HG02678 (cell line): ENCODE measurements around the gene PLEKHM3.
A peak's percentile ranks its signal among the peaks of the same experiment; 100 is the strongest.

Experiments used
- ATAC-seq: cut with Tn5 transposase; IDR thresholded peaks from one replicate; pipeline ENCODE4 v1.9.1; 2021; ENCODE audit warnings: mild to moderate bottlenecking, moderate library complexity; ENCODE audit not compliant: unreplicated experiment

The PLEKHM3 gene

DNA sequence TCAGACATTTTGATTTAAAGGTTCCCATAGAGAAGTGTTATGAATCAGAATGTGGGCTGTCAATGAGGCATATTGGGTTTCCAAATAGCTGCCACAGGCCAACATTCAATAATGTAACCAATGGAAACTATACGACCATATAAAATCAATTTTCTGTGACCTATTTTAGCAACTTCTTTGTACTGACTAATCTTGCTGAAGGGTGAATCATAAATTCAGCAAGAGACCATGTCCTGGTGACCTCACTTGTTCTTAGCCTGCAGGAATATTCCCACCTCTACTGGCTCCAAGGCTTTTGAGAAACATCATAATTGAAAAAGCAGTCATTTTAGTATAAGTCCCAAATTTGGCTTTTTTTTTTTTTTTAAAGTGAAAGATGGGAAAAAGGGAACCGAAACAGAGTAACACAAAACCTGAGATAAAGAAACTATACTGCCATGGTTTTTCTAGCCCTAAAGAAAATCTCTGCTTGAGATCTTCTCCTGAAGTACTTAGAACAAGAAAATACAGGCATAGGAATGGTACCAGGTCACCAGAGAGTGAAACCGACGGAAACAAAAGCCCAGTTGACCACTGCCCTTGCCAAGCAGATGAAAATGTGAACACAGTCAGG lies 32.1 kb downstream of the PLEKHM3 start:
- ATAC-seq: peak; percentile 56

GRCh38 chr2:207991944-207992343 lies 33.4 kb downstream of the PLEKHM3 start:
- ATAC-seq: no peak

GRCh38 chr2:207990784-207991183 lies 34.5 kb downstream of the PLEKHM3 start:
- no peak for ATAC-seq

DNA sequence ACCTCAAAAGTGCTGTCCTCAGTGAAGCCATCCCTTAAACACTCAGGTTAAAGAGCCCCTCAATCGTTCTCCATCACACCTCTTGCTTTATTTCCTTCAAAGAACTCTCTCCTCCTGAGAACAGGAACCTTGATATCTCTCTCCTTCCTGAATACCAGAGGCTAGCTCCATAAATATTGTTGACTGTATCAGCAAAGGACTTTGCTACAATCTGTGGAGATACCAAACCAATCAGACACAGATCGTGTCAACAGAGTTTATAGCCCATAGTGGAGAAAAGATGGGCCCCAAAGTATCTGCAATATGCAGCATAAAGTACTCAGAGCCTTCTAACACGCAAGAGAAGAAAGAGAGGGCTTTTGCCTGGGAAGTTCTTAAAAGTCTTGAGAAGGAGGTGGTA lies 36.4 kb downstream of the PLEKHM3 start:
- no peak for ATAC-seq

DNA sequence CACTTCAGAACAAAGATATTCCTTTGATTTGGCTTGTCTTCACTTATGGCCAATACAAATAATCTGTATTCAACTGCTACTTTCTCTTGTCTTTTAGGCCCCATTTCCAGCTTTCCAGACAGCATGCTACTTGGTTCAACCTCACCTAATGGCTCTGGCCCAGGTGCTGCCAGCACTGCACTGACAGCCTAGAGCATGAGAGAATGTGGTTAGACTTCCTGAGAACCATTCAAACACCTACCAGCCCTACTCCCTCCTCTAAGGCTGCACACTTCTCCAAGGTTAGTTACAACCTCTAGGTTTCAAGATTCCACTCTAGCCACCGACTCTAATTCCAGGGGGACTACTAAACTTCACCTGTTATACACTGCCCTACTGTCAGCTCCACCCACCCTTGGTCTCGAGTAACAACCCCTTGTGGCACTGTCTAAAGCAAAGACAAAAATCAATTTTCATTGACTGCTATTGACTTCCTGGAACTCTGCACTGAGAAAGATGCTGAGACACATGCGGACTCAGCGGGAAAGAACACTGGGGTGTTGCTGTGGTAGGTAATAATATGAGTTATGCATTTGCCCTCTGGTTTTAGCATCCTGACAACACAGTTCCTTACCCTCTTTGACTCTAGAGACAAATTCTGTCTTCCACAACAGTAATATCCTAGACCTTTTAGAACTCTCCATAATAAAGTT lies 38.2 kb downstream of the PLEKHM3 start:
- ATAC-seq: no peak

DNA sequence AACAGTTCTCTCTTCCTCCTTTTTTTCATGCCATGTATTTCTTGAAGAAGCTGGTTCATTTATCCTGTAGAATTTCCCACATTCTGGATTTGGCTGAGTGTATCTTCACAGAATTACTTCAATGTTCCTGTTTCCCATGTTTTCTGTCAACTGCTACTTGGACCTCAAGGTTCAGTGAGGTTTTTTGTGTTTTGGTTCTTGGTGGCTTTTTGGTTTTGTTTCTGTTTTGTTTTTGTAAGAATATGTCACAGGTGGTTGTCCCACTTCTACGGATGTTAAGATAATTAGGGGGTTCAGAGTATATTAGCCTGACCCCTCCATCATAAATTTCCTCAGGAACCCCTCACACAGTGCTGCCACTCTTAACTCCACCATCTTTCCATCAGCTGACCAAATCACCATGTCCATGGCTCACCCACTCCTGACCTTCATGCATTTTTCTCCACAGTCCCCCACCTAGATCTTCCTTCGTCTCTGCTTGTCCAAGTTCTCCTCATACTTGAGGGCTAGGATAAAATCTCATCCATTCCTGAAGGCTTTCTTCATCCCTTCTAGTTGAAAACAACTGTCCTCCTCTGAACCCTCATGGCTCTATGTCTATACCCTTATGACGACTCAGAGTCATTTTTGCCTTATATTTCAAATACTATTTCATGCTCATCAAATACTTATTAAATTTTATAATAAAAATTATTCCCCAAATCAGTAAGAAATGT lies 40.4 kb downstream of the PLEKHM3 start:
- ATAC-seq: no peak

- ATAC-seq: peak; percentile 72
These were observed 41.7 kb downstream of the PLEKHM3 start for GRCh38 chr2:207983641-207984042.

DNA sequence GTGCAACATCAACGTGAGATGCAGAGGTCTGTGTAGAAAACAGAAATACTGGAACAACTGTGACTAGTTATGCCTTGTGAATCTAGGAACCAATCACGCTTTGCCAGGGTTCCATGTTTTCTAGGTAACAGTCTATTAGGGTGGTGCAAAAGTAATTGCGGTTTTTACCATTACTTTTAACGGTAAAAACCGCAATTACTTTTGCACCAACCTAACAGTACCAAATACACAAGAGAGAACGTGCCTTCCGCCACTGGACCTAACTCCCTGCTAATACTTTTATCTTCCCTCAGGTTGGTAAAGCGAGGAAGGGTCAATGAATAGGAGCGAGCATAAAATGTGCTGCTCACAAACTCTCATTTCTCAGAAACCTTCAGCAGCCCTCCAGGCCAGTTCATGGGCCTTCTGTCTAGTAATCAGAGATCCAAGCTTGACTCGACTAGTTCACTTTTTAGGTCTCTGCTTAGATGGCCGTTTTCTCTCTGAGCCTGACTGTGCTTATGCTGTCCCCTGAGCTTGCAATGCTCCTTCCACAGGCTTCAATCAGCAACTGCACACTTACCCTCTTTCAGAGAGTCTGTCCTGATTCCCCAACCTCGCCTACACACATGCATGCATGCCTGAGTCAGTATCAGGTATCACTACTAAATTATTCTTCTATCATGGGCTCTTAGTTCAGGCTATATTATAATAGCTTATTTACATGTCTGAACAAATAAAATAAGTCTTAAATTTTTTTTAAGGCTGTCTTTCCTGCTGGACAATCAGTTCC lies 47.0 kb downstream of the PLEKHM3 start:
- ATAC-seq: no peak

DNA sequence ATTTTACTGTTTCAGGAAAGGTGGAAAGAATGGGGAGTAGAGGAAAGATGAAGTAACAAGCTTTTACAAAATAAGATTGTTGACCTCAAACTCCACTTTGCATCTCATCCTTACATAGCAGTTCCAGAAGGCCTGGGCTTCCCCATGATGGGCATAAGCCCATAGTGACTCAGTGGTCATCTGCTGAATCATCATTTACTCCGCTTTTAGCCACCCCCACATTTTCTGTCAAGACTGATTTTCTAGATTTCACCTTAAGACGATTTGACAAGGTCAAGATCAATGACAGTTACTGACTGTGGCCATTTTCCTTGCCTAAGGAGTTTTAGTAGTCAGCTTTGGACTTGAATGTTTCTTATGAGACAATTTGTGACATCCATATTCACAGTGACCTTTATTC lies 49.4 kb downstream of the PLEKHM3 start:
- no peak for ATAC-seq

- no peak for ATAC-seq
These were observed 51.1 kb downstream of the PLEKHM3 start for GRCh38 chr2:207974216-207974605.

DNA sequence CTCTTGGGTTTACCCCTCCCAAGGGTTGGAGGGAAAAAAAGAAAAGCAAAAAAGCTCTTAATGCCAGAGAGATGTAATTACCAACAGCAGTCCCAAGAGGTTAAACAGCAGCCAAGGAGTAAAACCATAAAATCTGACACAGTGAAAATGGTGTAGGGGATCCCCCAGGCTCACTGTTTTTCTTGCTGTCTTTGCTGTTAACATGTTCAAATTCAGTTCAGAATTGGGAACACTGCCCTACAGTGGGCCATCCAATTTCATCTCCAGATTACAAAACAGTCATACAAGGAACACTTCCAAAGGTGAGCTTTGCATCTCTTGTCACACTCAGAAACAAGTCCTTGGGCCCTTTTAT lies 54.5 kb downstream of the PLEKHM3 start:
- no peak for ATAC-seq

- ATAC-seq: no peak
These were observed 55.0 kb downstream of the PLEKHM3 start for GRCh38 chr2:207970147-207970825.

DNA sequence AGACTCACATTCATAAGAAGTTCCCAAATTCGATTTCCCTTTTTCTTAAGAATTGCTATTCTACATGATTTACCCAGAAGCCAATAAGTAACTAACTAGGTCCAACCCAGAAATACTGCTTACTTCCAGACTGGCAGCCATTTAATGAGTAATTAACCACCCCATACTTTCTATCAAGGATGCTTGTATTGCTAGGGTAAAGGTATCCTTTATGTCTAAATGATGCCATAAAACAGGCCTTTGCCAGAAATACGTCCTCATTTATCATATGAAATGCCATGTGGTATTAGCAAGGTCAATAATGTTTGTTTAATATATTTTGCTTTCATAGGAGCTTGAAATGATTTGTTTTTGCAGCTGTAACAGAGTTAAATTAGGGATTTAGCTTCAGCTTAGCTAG lies 56.1 kb downstream of the PLEKHM3 start:
- no peak for ATAC-seq

DNA sequence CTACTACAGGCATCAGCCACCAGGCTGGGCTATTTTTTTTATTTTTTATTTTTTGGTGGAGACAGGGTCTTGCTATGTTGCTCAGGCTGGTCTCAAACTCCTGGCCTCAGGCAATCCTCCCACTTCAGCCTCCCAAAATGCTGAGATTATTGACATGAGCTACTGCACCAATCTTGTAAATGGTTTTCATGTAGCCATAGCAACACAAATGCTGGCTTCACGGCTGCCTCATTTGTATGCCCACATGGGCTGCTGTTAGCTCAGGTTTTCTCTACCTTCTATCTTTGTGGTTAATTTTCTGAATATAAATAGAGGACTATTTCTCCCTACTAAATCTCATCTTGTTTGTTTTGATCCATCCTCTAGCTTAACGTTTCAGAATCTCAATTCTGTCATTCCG lies 58.2 kb downstream of the PLEKHM3 start:
- no peak for ATAC-seq

DNA sequence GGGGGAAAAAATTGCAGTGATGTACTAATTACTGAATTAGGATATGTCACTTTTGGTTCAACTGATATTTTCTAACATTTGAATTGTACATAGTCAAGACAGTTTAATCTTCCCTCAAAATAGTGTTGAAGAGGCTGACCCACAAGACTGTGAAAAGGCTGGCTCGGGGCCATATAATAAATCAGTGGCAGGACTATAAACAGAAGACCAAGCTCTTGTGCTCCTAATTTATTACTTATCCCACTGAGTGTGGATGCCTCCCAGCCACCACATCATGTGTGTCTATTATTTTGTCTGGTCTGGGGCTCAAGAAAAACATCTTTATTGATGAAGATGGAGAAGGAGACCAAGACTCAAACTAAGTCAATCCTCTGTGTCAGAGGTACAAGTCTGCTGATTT lies 64.4 kb downstream of the PLEKHM3 start:
- no peak for ATAC-seq

DNA sequence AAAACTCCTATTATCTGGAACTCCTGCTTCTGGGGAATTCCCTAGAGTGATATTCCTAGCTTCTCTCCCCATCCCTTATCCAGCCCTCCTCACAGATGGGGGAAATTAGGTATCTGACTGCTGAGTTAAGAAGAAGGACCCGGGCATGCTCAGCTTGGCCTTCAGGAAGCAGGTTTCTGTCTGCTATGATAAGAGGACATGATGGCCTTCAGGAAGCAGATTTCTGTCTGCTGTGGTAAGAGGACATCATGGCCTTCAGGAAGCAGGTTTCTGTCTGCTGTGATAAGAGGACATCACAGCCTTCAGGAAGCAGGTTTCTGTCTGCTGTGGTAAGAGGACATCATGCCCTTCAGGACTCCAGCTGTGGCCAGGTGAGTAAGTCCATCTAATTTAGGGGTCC lies 65.2 kb downstream of the PLEKHM3 start:
- no peak for ATAC-seq

- no peak for ATAC-seq
These were observed 68.6 kb downstream of the PLEKHM3 start for GRCh38 chr2:207956771-207957170.

DNA sequence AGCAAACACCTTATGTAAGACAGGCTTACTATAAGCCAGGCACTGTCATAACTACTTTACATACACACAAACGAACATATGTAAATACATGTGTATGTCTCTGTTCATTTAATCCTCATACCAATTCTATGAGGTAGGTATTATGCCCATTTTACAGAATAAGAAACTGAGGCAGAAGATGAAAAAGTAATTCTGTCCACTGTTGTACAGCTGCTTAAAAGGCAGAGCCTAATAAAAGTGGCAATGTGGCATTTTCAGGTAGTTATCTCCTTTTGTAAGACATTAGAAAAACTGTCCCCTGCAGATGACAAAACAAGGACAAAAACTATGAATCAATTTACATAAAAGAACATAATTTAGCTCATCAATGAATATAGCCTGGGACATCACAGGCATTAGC lies 69.9 kb downstream of the PLEKHM3 start:
- ATAC-seq: no peak

- no peak for ATAC-seq
These were observed 72.0 kb downstream of the PLEKHM3 start for GRCh38 chr2:207953354-207953753.

DNA sequence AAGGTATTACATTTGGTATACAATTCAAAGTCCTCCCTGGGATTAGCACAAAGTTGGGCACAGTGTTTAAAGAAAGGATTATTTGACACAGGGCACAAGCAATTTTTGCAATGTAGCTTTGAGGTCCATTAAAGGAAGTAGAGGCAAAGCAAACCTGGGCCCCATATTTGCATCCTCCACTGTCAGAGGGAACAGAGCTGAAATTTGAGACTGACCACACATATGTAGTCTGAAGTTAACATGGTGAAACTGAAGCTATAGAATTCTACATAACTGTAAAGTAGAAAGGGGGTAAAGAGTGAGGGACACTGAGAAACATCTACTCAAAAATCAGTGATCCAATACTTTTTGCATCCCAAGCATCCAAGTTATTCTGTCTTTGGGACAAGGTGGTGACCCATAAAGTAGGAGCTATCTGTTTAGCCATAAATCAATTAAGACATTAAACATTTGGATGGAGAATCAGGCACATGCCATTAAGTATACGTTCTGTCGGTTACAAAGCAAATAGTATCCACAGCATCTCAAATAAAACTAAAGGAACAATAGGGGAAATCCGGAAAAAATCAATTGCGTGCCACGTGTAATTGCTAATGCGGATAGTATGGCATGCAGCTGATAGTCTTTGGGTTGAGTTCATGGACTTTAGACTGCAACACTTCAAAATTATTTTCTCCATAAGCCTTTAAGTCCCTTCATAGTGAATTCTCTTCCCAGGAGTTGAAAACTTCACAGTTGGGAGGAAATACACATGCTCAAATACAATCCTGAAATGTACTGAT lies 72.6 kb downstream of the PLEKHM3 start:
- ATAC-seq: no peak
